K562 (cell line): ENCODE measurements around the gene SHISA2.

Source experiments
- CREB1 ChIP-seq, 2 experiments: sonication (generic) in 1 of 2; formaldehyde crosslinking in 1 of 2; IDR thresholded peaks; 2 replicates each; pipeline versions ENCODE4 v1.6.1 to v1.8.0; 2012 to 2022; ENCODE audit warnings: inconsistent platforms in 1 of 2, mild to moderate bottlenecking in 1 of 2, missing genetic modification reagents in 1 of 2, moderate library complexity in 1 of 2
- CTBP1 ChIP-seq: fragments of 450-650 bp; IDR thresholded peaks from 2 replicates; pipeline ENCODE4 v1.6.1; 2016; ENCODE audit warnings: borderline replicate concordance
- FOXA1 ChIP-seq: fragments of 450-650 bp; IDR thresholded peaks from 2 replicates; pipeline ENCODE4 v1.6.1; 2016; ENCODE audit warnings: mild to moderate bottlenecking, borderline replicate concordance
- FOXK1 ChIP-seq: sonication (generic); formaldehyde crosslinking; IDR thresholded peaks from 2 replicates; pipeline ENCODE4 v1.8.0; 2022; ENCODE audit warnings: missing genetic modification reagents, mild to moderate bottlenecking, borderline replicate concordance
- KAT8 ChIP-seq: fragments of 450-650 bp; IDR thresholded peaks from 2 replicates; pipeline ENCODE4 v1.6.1; 2016; ENCODE audit warnings: low read depth, mild to moderate bottlenecking
- NFXL1 ChIP-seq: fragments of 450-650 bp; formaldehyde crosslinking; IDR thresholded peaks from 2 replicates; pipeline ENCODE4 v1.4.0; 2021; ENCODE audit warnings: mild to moderate bottlenecking
- TF ChIP-seq, protein P1 (sequence below), 2 experiments: fragments of 450-650 bp; IDR thresholded peaks; 2 replicates each; pipeline ENCODE4 v1.6.1; 2018; ENCODE audit warnings: mild to moderate bottlenecking in 2 of 2, low read depth in 1 of 2; ENCODE audit not compliant: partially characterized antibody in 2 of 2
- TF ChIP-seq, protein P2 (sequence below), 3 experiments: IDR thresholded peaks in 2 of 3; conservative IDR thresholded peaks in 1 of 3; 2 replicates each; pipeline ENCODE4 v1.5.1; 2011 to 2012; ENCODE audit warnings: low read length in 3 of 3, mild to moderate bottlenecking in 3 of 3, control low read depth in 2 of 3, improper control_type of control experiment in 1 of 3, inconsistent platforms in 1 of 3, low read depth in 1 of 3, mixed read lengths in 1 of 3, moderate library complexity in 1 of 3; ENCODE audit not compliant: insufficient read depth in 2 of 3

DNA sequence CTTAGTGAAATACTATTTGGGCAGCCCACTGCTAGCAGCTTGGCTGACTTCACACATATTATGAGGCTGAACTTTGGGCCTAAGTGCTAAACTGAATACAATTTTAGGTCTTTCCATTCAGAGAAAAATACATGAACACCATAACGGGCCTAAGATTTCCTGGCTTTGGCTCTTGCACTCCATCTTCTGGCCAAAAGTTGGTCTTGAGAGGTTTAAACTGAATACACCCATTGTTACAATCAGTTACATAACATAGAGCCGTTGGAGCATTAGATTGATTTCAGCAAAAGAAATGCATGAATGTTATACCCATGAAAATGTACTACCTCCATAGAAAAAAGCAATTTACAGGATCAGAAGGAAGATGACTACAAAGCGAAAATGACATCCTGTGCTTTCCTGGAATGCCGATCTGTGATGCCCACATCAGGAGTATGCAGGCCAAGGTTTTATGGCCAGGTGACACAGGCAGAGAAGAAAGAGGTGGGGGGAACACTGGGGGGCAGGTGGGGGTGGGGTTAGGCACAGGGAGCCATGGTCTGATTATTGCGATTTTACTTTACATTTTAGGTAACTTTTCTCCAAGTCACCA lies 11.1 kb upstream of the SHISA2 start:
- TF ChIP-seq CREB1 (IDR thresholded peaks at IDR 0.05) (no peak), CREB1 (CRISPR knock-in tag; IDR thresholded peaks at IDR 0.05) (no peak), FOXK1 (CRISPR knock-in tag) (no peak), FOXA1 (no peak), NFXL1 (CRISPR knock-in tag) (no peak), KAT8 (no peak), CTBP1 (no peak)
- TF ChIP-seq, protein P1, sequence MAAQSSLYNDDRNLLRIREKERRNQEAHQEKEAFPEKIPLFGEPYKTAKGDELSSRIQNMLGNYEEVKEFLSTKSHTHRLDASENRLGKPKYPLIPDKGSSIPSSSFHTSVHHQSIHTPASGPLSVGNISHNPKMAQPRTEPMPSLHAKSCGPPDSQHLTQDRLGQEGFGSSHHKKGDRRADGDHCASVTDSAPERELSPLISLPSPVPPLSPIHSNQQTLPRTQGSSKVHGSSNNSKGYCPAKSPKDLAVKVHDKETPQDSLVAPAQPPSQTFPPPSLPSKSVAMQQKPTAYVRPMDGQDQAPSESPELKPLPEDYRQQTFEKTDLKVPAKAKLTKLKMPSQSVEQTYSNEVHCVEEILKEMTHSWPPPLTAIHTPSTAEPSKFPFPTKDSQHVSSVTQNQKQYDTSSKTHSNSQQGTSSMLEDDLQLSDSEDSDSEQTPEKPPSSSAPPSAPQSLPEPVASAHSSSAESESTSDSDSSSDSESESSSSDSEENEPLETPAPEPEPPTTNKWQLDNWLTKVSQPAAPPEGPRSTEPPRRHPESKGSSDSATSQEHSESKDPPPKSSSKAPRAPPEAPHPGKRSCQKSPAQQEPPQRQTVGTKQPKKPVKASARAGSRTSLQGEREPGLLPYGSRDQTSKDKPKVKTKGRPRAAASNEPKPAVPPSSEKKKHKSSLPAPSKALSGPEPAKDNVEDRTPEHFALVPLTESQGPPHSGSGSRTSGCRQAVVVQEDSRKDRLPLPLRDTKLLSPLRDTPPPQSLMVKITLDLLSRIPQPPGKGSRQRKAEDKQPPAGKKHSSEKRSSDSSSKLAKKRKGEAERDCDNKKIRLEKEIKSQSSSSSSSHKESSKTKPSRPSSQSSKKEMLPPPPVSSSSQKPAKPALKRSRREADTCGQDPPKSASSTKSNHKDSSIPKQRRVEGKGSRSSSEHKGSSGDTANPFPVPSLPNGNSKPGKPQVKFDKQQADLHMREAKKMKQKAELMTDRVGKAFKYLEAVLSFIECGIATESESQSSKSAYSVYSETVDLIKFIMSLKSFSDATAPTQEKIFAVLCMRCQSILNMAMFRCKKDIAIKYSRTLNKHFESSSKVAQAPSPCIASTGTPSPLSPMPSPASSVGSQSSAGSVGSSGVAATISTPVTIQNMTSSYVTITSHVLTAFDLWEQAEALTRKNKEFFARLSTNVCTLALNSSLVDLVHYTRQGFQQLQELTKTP (IDR thresholded peaks at IDR 0.05; ENCODE audit: low read depth in 1 of 2, partially characterized antibody in 2 of 2), result no peak
- TF ChIP-seq, protein P2, sequence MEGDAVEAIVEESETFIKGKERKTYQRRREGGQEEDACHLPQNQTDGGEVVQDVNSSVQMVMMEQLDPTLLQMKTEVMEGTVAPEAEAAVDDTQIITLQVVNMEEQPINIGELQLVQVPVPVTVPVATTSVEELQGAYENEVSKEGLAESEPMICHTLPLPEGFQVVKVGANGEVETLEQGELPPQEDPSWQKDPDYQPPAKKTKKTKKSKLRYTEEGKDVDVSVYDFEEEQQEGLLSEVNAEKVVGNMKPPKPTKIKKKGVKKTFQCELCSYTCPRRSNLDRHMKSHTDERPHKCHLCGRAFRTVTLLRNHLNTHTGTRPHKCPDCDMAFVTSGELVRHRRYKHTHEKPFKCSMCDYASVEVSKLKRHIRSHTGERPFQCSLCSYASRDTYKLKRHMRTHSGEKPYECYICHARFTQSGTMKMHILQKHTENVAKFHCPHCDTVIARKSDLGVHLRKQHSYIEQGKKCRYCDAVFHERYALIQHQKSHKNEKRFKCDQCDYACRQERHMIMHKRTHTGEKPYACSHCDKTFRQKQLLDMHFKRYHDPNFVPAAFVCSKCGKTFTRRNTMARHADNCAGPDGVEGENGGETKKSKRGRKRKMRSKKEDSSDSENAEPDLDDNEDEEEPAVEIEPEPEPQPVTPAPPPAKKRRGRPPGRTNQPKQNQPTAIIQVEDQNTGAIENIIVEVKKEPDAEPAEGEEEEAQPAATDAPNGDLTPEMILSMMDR (IDR thresholded peaks at IDR 0.05 in 2 of 3, conservative IDR thresholded peaks at IDR 0.05 in 1 of 3; ENCODE audit: insufficient read depth in 2 of 3, low read depth in 1 of 3, low read length in 3 of 3), result peak; percentile 30 to 54 (median 46); a peak in 3 of 6 replicates
